Testis (tissue), 3 donors: Measurements from ENCODE around the gene NOP16. TPM values are rescaled to one million over a fixed set of nuclear protein-coding genes. Genes with fewer than 3 reads are reported as not detected.

Experiments
- DNase-seq: peaks from one replicate; pipeline ENCODE4 v3.0.0-alpha.2; 2019
- H3K27ac ChIP-seq, 2 donors: fragments of 200-600 bp; sonication (generic); one replicate each; pipeline ENCODE4 v1.5.1; 2019
- H3K27me3 ChIP-seq: fragments of 200-600 bp; sonication (generic); one replicate; pipeline ENCODE4 v1.5.1; 2019
- H3K36me3 ChIP-seq: fragments of 200-600 bp; sonication (generic); one replicate; pipeline ENCODE4 v1.5.1; 2017; ENCODE audit warnings: low read depth; ENCODE audit errors: missing control alignments
- H3K4me1 ChIP-seq: fragments of 200-600 bp; sonication (generic); one replicate; pipeline ENCODE4 v1.5.1; 2019
- H3K4me3 ChIP-seq, 2 donors: fragments of 200-600 bp; sonication (generic); one replicate each; pipeline ENCODE4 v1.5.1; 2017 to 2019
- H3K9me3 ChIP-seq: fragments of 200-600 bp; sonication (generic); one replicate; pipeline ENCODE4 v1.5.1; 2017
- POLR2A ChIP-seq: fragments of 450-650 bp; IDR thresholded peaks from one replicate; pipeline ENCODE4 v1.6.1; 2017; ENCODE audit warnings: antibody characterized with exemption, mild to moderate bottlenecking, moderate library complexity
- WGBS, 2 donors: methylation state at CpG; one replicate each; pipeline ENCODE4 v1.1.5; 2018; 5-methylcytosine and 5-hydroxymethylcytosine counted together
- intact Hi-C: fragments of 100-400 bp; cut with DNase I; formaldehyde crosslinking; loops from one replicate; pipeline ENCODE4 v1.15.1; 2023; ENCODE audit warnings: low total_unique reads
- polyA plus RNA-seq: library from polyadenylated mRNA; stranded (reverse); fragments of 350-450 nt; fragmentation: Illumina TruSeq; extraction: RNeasy Lipid Tissue Mini Kit (QIAGEN cat#74804); gene quantifications from one replicate; pipeline ENCODE4 v1.2.3, GENCODE V29; 2014; ENCODE audit warnings: low read depth, low replicate concordance; ENCODE audit not compliant: insufficient read depth
- total RNA-seq, 2 donors: library from RNA; depleted of rRNA; stranded (reverse); fragments of >200 nt; gene quantifications; one replicate each; pipeline ENCODE4 v1.2.3, GENCODE V29; 2016
- TF ChIP-seq, protein P1 (sequence below), 3 experiments: fragments of 450-650 bp in 2 of 3; fragments of 200-600 bp in 1 of 3; sonication (generic) in 1 of 3; IDR thresholded peaks; one replicate each; pipeline ENCODE4 v1.5.1; 2016 to 2019; ENCODE audit warnings: antibody characterized with exemption in 3 of 3, mild to moderate bottlenecking in 2 of 3, moderate library complexity in 1 of 3

The NOP16 gene
- total and polyA plus RNA-seq, 3 donors from 2014 or later: 19.1 to 23.6 (median 19.2) TPM

DNA sequence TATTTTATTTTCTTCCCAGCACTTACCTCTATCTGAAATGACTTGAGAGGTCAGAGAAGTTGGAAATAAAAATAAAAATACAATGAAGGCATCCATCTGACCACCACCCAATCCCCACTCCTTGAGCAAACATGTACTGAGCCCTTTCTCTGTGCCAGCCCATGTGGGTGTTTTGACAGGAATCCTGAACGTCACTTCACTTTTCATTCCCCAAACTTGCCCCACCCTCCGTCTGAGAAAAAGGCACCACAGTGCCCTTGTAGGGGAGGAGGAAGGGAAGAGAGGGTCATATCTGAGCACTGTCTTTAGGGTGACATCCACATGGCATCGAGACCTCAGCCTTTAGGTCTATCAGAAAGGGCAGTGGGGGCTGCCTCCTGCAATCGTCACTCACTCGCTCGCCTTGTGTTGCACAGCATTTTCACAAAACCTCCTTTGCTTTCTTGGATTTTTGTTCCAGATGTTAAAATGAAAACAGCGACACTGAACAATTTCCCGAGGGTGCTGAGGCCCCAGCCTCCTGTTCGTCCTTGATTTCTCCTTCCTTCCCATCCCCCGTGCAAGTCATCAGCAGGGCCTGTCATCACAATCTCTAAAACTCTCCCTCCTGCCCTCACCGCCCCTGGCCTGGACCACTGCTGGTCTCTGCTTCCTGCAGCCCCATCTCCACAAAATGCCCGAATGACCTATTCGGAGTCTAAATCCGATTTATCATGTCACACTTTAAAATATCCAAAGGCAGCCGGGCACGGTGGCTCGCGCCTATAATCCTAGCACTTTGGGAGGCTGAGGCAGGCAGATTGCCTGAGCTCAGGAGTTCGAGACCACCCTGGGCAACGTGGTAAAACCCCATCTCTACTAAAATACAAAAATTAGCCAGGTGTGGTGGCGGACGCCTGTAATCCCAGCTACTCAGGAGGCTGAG is 13.1 kb upstream of the NOP16 start:
- Histone ChIP-seq H3K4me1 (no peaks in the 10 kb centered on the region), H3K9me3 (no peaks in the 10 kb centered on the region), H3K27ac (no peak overlapping the region), H3K36me3 (no peaks in the 10 kb centered on the region), H3K27me3 (no peaks in the 10 kb centered on the region), H3K4me3 (no peak overlapping the region)
- DNase-seq: no peak
- intact Hi-C loops: no loop called here
- WGBS, 2 donors: 89 to 93% methylated on average over 22 of the region's 22 CpGs
- TF ChIP-seq, protein P1, sequence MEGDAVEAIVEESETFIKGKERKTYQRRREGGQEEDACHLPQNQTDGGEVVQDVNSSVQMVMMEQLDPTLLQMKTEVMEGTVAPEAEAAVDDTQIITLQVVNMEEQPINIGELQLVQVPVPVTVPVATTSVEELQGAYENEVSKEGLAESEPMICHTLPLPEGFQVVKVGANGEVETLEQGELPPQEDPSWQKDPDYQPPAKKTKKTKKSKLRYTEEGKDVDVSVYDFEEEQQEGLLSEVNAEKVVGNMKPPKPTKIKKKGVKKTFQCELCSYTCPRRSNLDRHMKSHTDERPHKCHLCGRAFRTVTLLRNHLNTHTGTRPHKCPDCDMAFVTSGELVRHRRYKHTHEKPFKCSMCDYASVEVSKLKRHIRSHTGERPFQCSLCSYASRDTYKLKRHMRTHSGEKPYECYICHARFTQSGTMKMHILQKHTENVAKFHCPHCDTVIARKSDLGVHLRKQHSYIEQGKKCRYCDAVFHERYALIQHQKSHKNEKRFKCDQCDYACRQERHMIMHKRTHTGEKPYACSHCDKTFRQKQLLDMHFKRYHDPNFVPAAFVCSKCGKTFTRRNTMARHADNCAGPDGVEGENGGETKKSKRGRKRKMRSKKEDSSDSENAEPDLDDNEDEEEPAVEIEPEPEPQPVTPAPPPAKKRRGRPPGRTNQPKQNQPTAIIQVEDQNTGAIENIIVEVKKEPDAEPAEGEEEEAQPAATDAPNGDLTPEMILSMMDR (IDR thresholded peaks at IDR 0.05): no peak
- no peak for TF ChIP-seq POLR2A

DNA sequence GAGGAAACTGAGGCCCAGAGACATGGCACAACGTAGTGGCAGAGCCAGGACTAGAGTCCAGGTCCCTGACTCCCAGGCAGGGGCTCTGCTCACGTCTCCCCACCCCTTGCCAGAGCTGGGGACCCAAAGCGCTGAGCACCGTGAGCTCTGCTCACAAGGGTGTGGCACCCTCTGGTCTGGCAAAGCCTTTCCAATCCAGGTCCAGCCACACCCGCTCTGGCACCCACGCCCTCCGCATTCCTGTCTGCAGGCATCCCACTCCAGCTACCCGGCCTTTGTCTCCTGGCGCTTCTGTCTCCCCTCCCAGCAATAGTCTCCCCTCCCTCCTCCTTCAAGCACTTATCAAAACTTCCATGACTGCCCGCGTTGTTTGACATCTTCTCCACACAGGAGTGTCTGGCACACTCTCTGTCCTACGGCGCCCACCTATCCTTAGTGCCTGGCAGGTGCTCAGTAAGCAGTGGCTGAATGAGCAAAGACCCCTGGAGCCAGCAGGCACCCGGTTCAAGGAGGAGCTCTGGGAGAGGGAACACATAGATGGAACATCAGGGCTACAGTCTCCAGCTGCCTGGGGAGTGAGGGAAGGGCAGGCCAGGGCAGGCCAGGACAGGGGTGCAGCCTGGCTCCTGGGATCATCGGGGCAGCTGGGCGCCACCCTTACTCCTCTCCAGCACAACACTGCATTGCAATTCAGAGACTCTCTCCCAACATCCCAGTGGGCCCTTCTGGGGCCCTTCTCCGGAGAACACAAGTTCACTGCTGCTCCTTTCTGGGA is 12.2 kb upstream of the NOP16 start:
- no peaks in the 10 kb centered on the region for H3K36me3 ChIP-seq
- DNase-seq: no peak
- H3K27ac ChIP-seq: no peak overlapping the region
- TF ChIP-seq, protein P1 (IDR thresholded peaks at IDR 0.05): no peak
- TF ChIP-seq POLR2A: no peak
- WGBS, 2 donors: 72 to 77% methylated on average over 15 to 17 of the region's 17 CpGs
- peaks cover 7% of the 10 kb centered on the region for H3K4me1 ChIP-seq
- intact Hi-C loops: no loop called here
- H3K4me3 ChIP-seq: no peak overlapping the region
- H3K9me3 ChIP-seq: no peaks in the 10 kb centered on the region
- H3K27me3 ChIP-seq: no peaks in the 10 kb centered on the region

DNA sequence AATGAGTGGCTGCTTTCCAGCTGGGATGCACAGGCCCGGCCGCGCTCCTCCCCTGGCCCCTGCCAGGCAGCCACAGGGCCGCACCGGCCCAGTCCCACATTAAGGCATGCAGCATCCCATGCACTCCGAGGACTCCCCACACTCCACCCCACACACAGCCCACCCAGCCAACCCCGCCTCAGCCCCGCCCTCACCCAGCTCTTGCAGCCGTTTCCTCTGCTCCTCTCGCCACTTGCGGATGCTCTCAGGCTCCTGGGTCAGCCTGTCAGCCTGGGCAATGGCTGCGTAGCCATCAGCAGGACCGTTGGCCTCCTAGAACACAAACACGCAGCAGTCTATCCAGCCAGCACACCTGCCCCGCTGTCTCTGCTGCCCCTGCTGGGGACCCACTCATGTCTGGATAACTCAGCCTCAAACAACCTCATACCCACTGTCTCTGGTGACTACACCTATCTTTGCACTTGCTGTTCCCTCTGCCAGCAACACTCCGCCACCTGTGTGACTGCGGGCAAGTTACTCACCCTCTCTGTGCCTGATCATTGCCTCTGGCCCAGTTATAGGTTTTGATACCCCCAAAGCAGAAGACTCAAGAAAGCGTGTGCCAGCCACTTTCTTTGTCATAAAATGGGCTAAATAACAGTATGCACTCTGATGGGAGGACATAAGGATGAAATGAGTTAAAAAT is 9.5 kb upstream of the NOP16 start:
- no peak overlapping the region for H3K27ac ChIP-seq
- intact Hi-C loops: no loop called here
- no peak for TF ChIP-seq POLR2A
- TF ChIP-seq, protein P1 (IDR thresholded peaks at IDR 0.05): no peak
- H3K9me3 ChIP-seq: no peaks in the 10 kb centered on the region
- no peak for DNase-seq
- no peaks in the 10 kb centered on the region for H3K27me3 ChIP-seq
- peaks cover 17% of the 10 kb centered on the region for H3K4me1 ChIP-seq
- WGBS, 2 donors: 95 to 96% methylated on average over 18 of the region's 18 CpGs
- no peaks in the 10 kb centered on the region for H3K36me3 ChIP-seq
- H3K4me3 ChIP-seq: no peak overlapping the region

DNA sequence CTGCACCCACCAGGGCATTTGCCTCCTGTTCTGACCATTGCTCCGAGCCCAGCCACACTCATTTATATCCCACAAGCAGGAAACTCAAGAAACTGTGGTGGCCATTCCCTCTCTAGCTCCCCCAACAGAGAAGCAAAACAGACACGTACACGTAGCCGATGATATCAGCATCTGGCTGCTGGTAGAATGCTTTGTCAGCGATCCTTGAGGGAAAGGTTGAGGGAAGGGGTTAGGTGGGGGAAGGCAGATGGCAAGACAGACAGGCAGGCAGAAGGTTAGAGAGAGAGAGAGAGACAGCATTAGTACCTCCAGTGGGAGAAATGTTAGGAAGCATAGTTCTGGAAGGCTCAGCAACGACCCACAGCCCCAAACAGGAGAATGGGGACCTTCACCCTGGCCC is 7.9 kb upstream of the NOP16 start:
- no peak for DNase-seq
- TF ChIP-seq POLR2A: no peak
- TF ChIP-seq, protein P1 (IDR thresholded peaks at IDR 0.05): no peak
- H3K36me3 ChIP-seq: no peaks in the 10 kb centered on the region
- 55 to 62% methylated on average over 6 of the region's 6 CpGs for WGBS, 2 donors
- H3K27ac ChIP-seq: peak overlapping the region in 1 of 2 donors; percentile 24
- no peak overlapping the region for H3K4me3 ChIP-seq
- H3K4me1 ChIP-seq: peaks cover 17% of the 10 kb centered on the region
- intact Hi-C loops: no loop called here
- H3K27me3 ChIP-seq: no peaks in the 10 kb centered on the region
- H3K9me3 ChIP-seq: no peaks in the 10 kb centered on the region
